NCI-H2171 treated with DMSO at 0.1 percent for 48 hours (cell line): ENCODE results near the gene LGALS9C.
"Not testable (repeated sequence)": the region's sequence is repeated elsewhere in the genome, so short reads cannot be mapped to it uniquely, and the experiment has no call there.

Experiments used
- DNase-seq: peaks from one replicate; lab custom pipeline; 2025; lab: John Stamatoyannopoulos, UW

Gene LGALS9C

DNA sequence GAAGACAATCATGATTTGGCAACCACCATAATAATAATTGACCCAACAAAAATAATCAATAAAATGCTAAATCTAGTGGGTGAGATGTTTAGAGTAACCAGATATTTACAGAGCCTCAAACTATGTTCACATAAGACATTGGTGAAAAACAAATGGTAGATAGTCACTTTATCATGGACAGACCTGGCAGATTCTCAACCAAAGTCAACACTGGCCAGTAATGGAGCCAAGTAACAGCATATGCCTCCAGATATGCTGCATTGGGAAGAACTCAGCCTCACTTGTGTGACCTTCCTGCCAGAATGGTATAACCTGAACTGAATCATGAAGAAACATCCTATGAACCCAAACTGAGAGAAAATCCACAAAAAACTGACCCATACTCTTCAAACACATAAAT is 53.8 kb downstream of the LGALS9C start:
- not testable (repeated sequence) for DNase-seq

DNA sequence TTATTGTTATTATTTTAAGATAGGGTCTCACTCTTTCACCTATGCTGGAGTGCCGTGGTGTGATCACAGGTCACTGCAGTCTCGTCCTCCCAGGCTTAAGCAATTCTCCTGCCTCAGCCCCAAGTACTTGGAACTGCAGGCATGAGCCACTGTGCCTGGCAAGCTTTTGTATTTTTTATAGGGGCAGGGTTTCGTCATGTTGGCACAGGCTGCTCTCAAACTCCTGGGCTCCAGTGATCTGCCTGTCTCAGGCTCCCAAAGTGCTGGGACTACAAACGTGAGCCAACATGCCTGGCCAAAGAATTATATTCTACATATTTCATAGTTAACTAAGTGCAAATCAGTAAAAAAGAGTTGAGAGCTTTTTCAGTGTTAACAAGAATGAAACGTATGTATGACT is 65.6 kb downstream of the LGALS9C start:
- DNase-seq: not testable (repeated sequence)

DNA sequence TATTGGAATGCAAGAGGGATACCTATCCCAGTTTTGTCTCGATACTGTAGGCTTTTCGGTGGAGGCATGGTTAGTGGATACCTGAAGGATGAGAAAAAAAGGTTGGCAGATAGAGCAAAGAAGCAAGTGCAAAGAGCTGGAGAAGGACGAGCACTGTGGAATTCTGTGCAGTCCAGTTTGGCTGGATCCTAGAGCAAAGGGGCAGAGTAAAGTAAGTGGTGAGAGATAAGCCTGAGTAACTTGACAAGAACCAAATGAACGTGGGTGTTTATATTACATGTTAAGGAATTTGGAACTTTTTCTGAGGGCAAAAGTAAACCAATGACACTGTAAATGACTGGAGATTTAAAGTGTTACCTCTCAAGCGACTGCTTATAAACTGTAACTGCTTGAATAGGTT is 66.3 kb downstream of the LGALS9C start:
- DNase-seq: not testable (repeated sequence)
